ENCODE measurements around the gene PPP2R3A. TPM values are rescaled to one million over a fixed set of nuclear protein-coding genes. Genes with fewer than 3 reads are reported as not detected.

Gene PPP2R3A
- total and polyA plus RNA-seq, 2 of the 4 experiments (the other 2 are of a cell fraction): 11.3 to 37.3 TPM

- Histone ChIP-seq H3K18ac (ENCODE audit: low read depth, low read length) (peak overlapping the region; percentile 75), H2BK20ac (ENCODE audit: low read depth, low read length) (0 out of 2 replicates have a peak overlapping the region, but pooled peaks have one; percentile 1), H3K27ac (ENCODE audit: insufficient read depth, low read length) (peak overlapping the region; percentile 62; the same call in 1 of the 2 replicates), H2AK9ac (replicated peaks; ENCODE audit: low read depth, low read length, poor library complexity) (no peak overlapping the region), H3K9ac (ENCODE audit: low read depth, low read length) (peak overlapping the region; percentile 74), H3K9me1 (ENCODE audit: insufficient read depth, low read length) (no peaks in the 10 kb centered on the region; the same call in 1 of the 2 replicates), H3K36me3 (ENCODE audit: control insufficient read depth, insufficient read depth, low read length) (no peaks in the 10 kb centered on the region), H2AK5ac (ENCODE audit: low read depth, low read length) (0 out of 2 replicates have a peak overlapping the region, but pooled peaks have one; percentile 40), H4K91ac (ENCODE audit: insufficient read depth, low read depth, low read length) (0 out of 2 replicates have a peak overlapping the region, but pooled peaks have one; percentile 31), H2BK5ac (ENCODE audit: low read depth, low read length, poor library complexity, severe bottlenecking) (peak overlapping the region; percentile 71), H4K20me1 (ENCODE audit: insufficient read depth, low read length) (0 out of 2 replicates have a peak, but pooled peaks cover 3% of the 10 kb centered on the region), H3K79me1 (ENCODE audit: low read depth in 1 of 2, low read length in 2 of 2) (peaks cover 20 to 38% of the 10 kb centered on the region in 2 experiments; a peak in 3 of 4 replicates), H3K4me3 (ENCODE audit: insufficient read depth, low read depth, low read length) (peak overlapping the region; percentile 88), H3K4me2 (ENCODE audit: low read depth, low read length) (peak overlapping the region; percentile 97), H3K27me3 (ENCODE audit: control insufficient read depth, insufficient read depth, low read length) (no peaks in the 10 kb centered on the region), H4K5ac (ENCODE audit: low read depth, low read length) (peak overlapping the region; percentile 64; the same call in 1 of the 2 replicates), H3K56ac (ENCODE audit: extremely low read depth, insufficient read depth, low read length) (peak overlapping the region; percentile 83), H3K23ac (ENCODE audit: low read depth, low read length) (peak overlapping the region; percentile 36; the same call in 1 of the 2 replicates), H2BK120ac (ENCODE audit: low read depth, low read length) (peak overlapping the region; percentile 36; the same call in 1 of the 2 replicates), H2BK15ac (ENCODE audit: low read depth, low read length) (peak overlapping the region; percentile 29; the same call in 1 of the 3 replicates), H2AFZ (replicated peaks; ENCODE audit: low read length, poor library complexity) (no peak overlapping the region), H3K9me3 (ENCODE audit: control insufficient read depth, insufficient read depth, low read length) (no peaks in the 10 kb centered on the region), H3K4me1 (ENCODE audit: control insufficient read depth, insufficient read depth, low read length) (peaks cover 9% of the 10 kb centered on the region), H3K14ac (replicated peaks; ENCODE audit: low read depth, low read length) (peak overlapping the region; percentile 74), H4K8ac (ENCODE audit: low read depth in 2 of 2, low read length in 2 of 2) (peak overlapping the region; percentile 59 to 67; a peak in 3 of 4 replicates), H3K4ac (ENCODE audit: low read depth, low read length) (peak overlapping the region; percentile 65; the same call in 1 of the 2 replicates)
- TF ChIP-seq CTCF (conservative IDR thresholded peaks at IDR 0.05; ENCODE audit: low read depth, low read length) (no peak), USF2 (IDR thresholded peaks at IDR 0.05; ENCODE audit: low read depth, low read length) (no peak), POLR2A (IDR thresholded peaks at IDR 0.05; ENCODE audit: low read depth, low read length) (no peak), CHD1 (IDR thresholded peaks at IDR 0.05; ENCODE audit: low read depth, low read length) (no peak), RAD21 (IDR thresholded peaks at IDR 0.05; ENCODE audit: low read length) (no peak), ELK1 (IDR thresholded peaks at IDR 0.05; ENCODE audit: borderline replicate concordance, low read depth, low read length) (no peak), RCOR1 (IDR thresholded peaks at IDR 0.05; ENCODE audit: insufficient replicate concordance, low read length) (no peak), FOS (IDR thresholded peaks at IDR 0.05; ENCODE audit: low read depth, low read length) (no peak), MXI1 (IDR thresholded peaks at IDR 0.05; ENCODE audit: borderline replicate concordance, low read depth, low read length) (no peak), CEBPB (IDR thresholded peaks at IDR 0.05; ENCODE audit: low read depth, low read length) (no peak), BHLHE40 (IDR thresholded peaks at IDR 0.05; ENCODE audit: low read depth, low read length) (no peak), MAFK (IDR thresholded peaks at IDR 0.05; ENCODE audit: low read depth, low read length) (no peak), SMC3 (IDR thresholded peaks at IDR 0.05; ENCODE audit: low read depth, low read length) (no peak), MAZ (IDR thresholded peaks at IDR 0.05; ENCODE audit: borderline replicate concordance, low read depth, low read length) (no peak)
- ChIA-PET POLR2A (ENCODE audit: unreplicated experiment) (no interaction called here), CTCF (interaction anchor here (0.6 to 3.4 kb wide), 3 partner anchors 13 to 523 kb away, joined by 4 to 19 read pairs (median 4); no protein-coding TSS in a partner anchor)
- intact Hi-C loops (cut with micrococcal nuclease) (loop anchor here (1.0 to 5.0 kb wide), 3 partner anchors 25 to 75 kb away; no protein-coding TSS in a partner anchor), dilution Hi-C loops (cut with HindIII; ENCODE audit: low sequenced_read_pairs, unreplicated experiment) (no loop called here), in situ Hi-C loops (cut with MboI; ENCODE audit: low sequenced_read_pairs) (no loop called here)
- no peak for DNase-seq
- no peak for ATAC-seq (ENCODE audit: low read depth)
- BruUV-seq (replicated peaks): TSS peak; percentile 28
- no CpG with 5 or more reads among the region's 2 CpGs for WGBS, 2 experiments (ENCODE audit: extremely low coverage in 2 of 2, insufficient read length in 1 of 2)
Measured at GRCh38 chr3:135966962-135967274, 1.4 kb downstream of the PPP2R3A start.
